Neutrophil (primary cell): ENCODE data around the gene SLC36A3.

Source experiments
- H3K27ac ChIP-seq: fragments of 200-600 bp; sonication (generic); 2 replicates; pipeline ENCODE4 v1.5.1; 2016; ENCODE audit warnings: mild to moderate bottlenecking, moderate library complexity
- H3K27me3 ChIP-seq: fragments of 200-600 bp; sonication (generic); 2 replicates; pipeline ENCODE4 v1.6.0; 2016; ENCODE audit warnings: mild to moderate bottlenecking
- H3K36me3 ChIP-seq: fragments of 200-600 bp; sonication (generic); 2 replicates; pipeline ENCODE4 v1.5.1; 2017
- H3K4me1 ChIP-seq, 2 experiments: fragments of 200-600 bp in 1 of 2; sonication (generic) in 1 of 2; 1 replicate in 1 of 2; 2 replicates in 1 of 2; pipeline versions ENCODE4 v1.5.1 to v1.6.1; 2013 to 2016; ENCODE audit warnings: low read depth in 1 of 2, low read length in 1 of 2, mild to moderate bottlenecking in 1 of 2, moderate library complexity in 1 of 2; ENCODE audit not compliant: control insufficient read depth in 1 of 2, insufficient read depth in 1 of 2
- H3K4me3 ChIP-seq, 2 experiments: fragments of 200-600 bp in 1 of 2; sonication (generic) in 1 of 2; 1 replicate in 1 of 2; 2 replicates in 1 of 2; pipeline ENCODE4 v1.5.1; 2013 to 2016; ENCODE audit warnings: low read depth in 1 of 2, low read length in 1 of 2, mild to moderate bottlenecking in 1 of 2, moderate library complexity in 1 of 2
- H3K9me3 ChIP-seq: fragments of 200-600 bp; sonication (generic); 2 replicates; pipeline ENCODE4 v1.5.1; 2016
- CTCF ChIP-seq: fragments of 200-600 bp; sonication (generic); IDR thresholded peaks from 2 replicates; pipeline ENCODE4 v1.5.1; 2016; ENCODE audit warnings: antibody characterized with exemption

The SLC36A3 gene

GRCh38 chr5:151298063-151298855 lies 5.3 kb downstream of the SLC36A3 start:
- no peaks in the 10 kb centered on the region for H3K4me1 ChIP-seq
- no peak overlapping the region for H3K27ac ChIP-seq
- peaks cover 16% of the 10 kb centered on the region for H3K27me3 ChIP-seq
- no peaks in the 10 kb centered on the region for H3K36me3 ChIP-seq
- TF ChIP-seq CTCF = no peak
- no peaks in the 10 kb centered on the region for H3K9me3 ChIP-seq
- H3K4me3 ChIP-seq = no peak overlapping the region

GRCh38 chr5:151296974-151297373 lies 6.6 kb downstream of the SLC36A3 start:
- H3K27me3 ChIP-seq = peaks cover 10% of the 10 kb centered on the region
- H3K9me3 ChIP-seq = no peaks in the 10 kb centered on the region
- H3K4me1 ChIP-seq = no peaks in the 10 kb centered on the region
- no peaks in the 10 kb centered on the region for H3K36me3 ChIP-seq
- no peak overlapping the region for H3K27ac ChIP-seq
- no peak overlapping the region for H3K4me3 ChIP-seq
- TF ChIP-seq CTCF = no peak

- no peak for TF ChIP-seq CTCF
- H3K27ac ChIP-seq = no peak overlapping the region
- no peaks in the 10 kb centered on the region for H3K9me3 ChIP-seq
- peaks cover 7% of the 10 kb centered on the region for H3K27me3 ChIP-seq
- H3K4me3 ChIP-seq = no peak overlapping the region
- no peaks in the 10 kb centered on the region for H3K4me1 ChIP-seq
- no peaks in the 10 kb centered on the region for H3K36me3 ChIP-seq
These were observed 7.1 kb downstream of the SLC36A3 start for GRCh38 chr5:151296478-151296830.

- TF ChIP-seq CTCF = no peak
- H3K9me3 ChIP-seq = no peaks in the 10 kb centered on the region
- H3K4me3 ChIP-seq = no peak overlapping the region
- peaks cover 4% of the 10 kb centered on the region for H3K27me3 ChIP-seq
- no peaks in the 10 kb centered on the region for H3K4me1 ChIP-seq
- H3K27ac ChIP-seq = no peak overlapping the region
- no peaks in the 10 kb centered on the region for H3K36me3 ChIP-seq
These were observed 7.6 kb downstream of the SLC36A3 start for GRCh38 chr5:151295791-151296477.

GRCh38 chr5:151295138-151295537 lies 8.4 kb downstream of the SLC36A3 start:
- no peak overlapping the region for H3K4me3 ChIP-seq
- H3K36me3 ChIP-seq = no peaks in the 10 kb centered on the region
- no peak overlapping the region for H3K27ac ChIP-seq
- H3K4me1 ChIP-seq = no peaks in the 10 kb centered on the region
- H3K9me3 ChIP-seq = no peaks in the 10 kb centered on the region
- H3K27me3 ChIP-seq = peaks cover 4% of the 10 kb centered on the region
- TF ChIP-seq CTCF = no peak
